C4-2B (cell line): ENCODE results near the gene NSMCE3.

Source experiments
- H3K27ac ChIP-seq: fragments of 450-650 bp; 2 replicates; pipeline ENCODE4 v1.5.1; 2017
- CTCF ChIP-seq: fragments of 450-650 bp; conservative IDR thresholded peaks from 2 replicates; pipeline ENCODE4 v1.5.1; 2017; ENCODE audit warnings: mild to moderate bottlenecking
- ZFX ChIP-seq: fragments of 450-650 bp; IDR thresholded peaks from 2 replicates; pipeline ENCODE4 v1.6.1; 2017

NSMCE3 gene

GRCh38 chr15:29269485-29270168 is at the start of gene NSMCE3:
NSMCE3 (minus strand) TSS chr15:29269822; CDS start chr15:29269705, 117 bp downstream.
- H3K27ac ChIP-seq = peak within 1 kb of the TSS; percentile 79
- TF ChIP-seq ZFX (peak; percentile 97), CTCF (no peak)

- no peak for TF ChIP-seq CTCF
- TF ChIP-seq ZFX = no peak
- H3K27ac ChIP-seq = no peak overlapping the region
These were observed 46.8 kb upstream of the NSMCE3 start for GRCh38 chr15:29316422-29316821.

- H3K27ac ChIP-seq = no peak overlapping the region
- TF ChIP-seq CTCF (no peak), ZFX (no peak)
These were observed 42.8 kb upstream of the NSMCE3 start for GRCh38 chr15:29312387-29312786.

GRCh38 chr15:29311696-29312095 is 42.1 kb upstream of the NSMCE3 start:
- no peak overlapping the region for H3K27ac ChIP-seq
- no peak for TF ChIP-seq CTCF
- TF ChIP-seq ZFX = no peak

GRCh38 chr15:29309139-29309538 is 39.5 kb upstream of the NSMCE3 start:
- H3K27ac ChIP-seq = no peak overlapping the region
- TF ChIP-seq ZFX = no peak
- TF ChIP-seq CTCF = no peak

- no peak overlapping the region for H3K27ac ChIP-seq
- TF ChIP-seq ZFX (no peak), CTCF (no peak)
These were observed 38.7 kb upstream of the NSMCE3 start for GRCh38 chr15:29308299-29308698.

GRCh38 chr15:29305556-29305955 is 35.9 kb upstream of the NSMCE3 start:
- TF ChIP-seq CTCF (no peak), ZFX (no peak)
- H3K27ac ChIP-seq = no peak overlapping the region
